Subcutaneous abdominal adipose tissue (tissue), 5 donors: ENCODE results near the gene ROCK2.

Source experiments
- H3K27ac ChIP-seq: one replicate; pipeline ENCODE4 v1.7.0; 2013; ENCODE audit warnings: low read depth, mild to moderate bottlenecking, inconsistent platforms, low read length, moderate library complexity
- H3K27me3 ChIP-seq, 5 donors: one replicate each; pipeline ENCODE4 v1.7.0; 2013; ENCODE audit warnings: low read length in 5 of 5, inconsistent platforms in 1 of 5; ENCODE audit not compliant: control insufficient read depth in 5 of 5, insufficient read depth in 4 of 5
- H3K36me3 ChIP-seq, 5 donors: one replicate each; pipeline ENCODE4 v1.7.0; 2013; ENCODE audit warnings: low read length in 5 of 5; ENCODE audit not compliant: control insufficient read depth in 5 of 5, insufficient read depth in 5 of 5
- H3K4me1 ChIP-seq, 5 donors: one replicate each; pipeline ENCODE4 v1.7.0; 2013; ENCODE audit warnings: low read length in 5 of 5, mild to moderate bottlenecking in 3 of 5, moderate library complexity in 1 of 5; ENCODE audit not compliant: control insufficient read depth in 5 of 5, insufficient read depth in 5 of 5
- H3K4me3 ChIP-seq, 5 donors: one replicate each; pipeline ENCODE4 v1.7.0; 2013; ENCODE audit warnings: low read length in 5 of 5, low read depth in 1 of 5
- H3K9ac ChIP-seq, 5 donors: one replicate each; pipeline ENCODE4 v1.7.0; 2013; ENCODE audit warnings: low read length in 5 of 5, mild to moderate bottlenecking in 4 of 5, moderate library complexity in 3 of 5
- H3K9me3 ChIP-seq, 5 donors: one replicate each; pipeline ENCODE4 v1.7.0; 2013; ENCODE audit warnings: low read length in 5 of 5; ENCODE audit not compliant: control insufficient read depth in 5 of 5
- donor health status: healthy.
- donor health status: healthy.
- donor health status: healthy.
- donor health status: healthy.
- donor health status: healthy.

ROCK2 gene

DNA sequence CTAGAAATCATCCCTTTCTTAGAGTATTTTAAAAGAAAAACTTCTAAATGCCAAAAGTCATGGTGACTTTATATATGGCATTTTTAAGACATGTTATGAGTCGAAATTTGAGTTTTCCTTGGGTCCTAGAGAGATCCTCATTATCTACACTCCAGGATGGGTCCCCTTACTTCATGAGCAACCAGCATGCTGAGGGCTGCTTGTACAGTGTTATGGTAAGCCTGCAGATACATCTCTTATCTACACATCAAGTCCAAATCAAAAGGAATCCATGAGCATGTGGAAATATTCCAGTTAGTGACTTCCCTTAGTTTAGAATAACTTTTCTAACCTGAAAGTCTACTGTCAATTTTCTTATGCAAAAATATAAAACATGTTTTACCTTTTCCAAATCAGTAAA, 130.5 kb downstream of the ROCK2 start:
- Histone ChIP-seq H3K36me3 (peaks cover 38 to 70% (median 59%) of the 10 kb centered on the region in 5 donors), H3K27me3 (no peaks in the 10 kb centered on the region), H3K9me3 (no peaks in the 10 kb centered on the region), H3K27ac (no peak overlapping the region), H3K9ac (no peak overlapping the region), H3K4me1 (peaks cover 0 to 4% (median 0%) of the 10 kb centered on the region in 5 donors), H3K4me3 (no peak overlapping the region)

DNA sequence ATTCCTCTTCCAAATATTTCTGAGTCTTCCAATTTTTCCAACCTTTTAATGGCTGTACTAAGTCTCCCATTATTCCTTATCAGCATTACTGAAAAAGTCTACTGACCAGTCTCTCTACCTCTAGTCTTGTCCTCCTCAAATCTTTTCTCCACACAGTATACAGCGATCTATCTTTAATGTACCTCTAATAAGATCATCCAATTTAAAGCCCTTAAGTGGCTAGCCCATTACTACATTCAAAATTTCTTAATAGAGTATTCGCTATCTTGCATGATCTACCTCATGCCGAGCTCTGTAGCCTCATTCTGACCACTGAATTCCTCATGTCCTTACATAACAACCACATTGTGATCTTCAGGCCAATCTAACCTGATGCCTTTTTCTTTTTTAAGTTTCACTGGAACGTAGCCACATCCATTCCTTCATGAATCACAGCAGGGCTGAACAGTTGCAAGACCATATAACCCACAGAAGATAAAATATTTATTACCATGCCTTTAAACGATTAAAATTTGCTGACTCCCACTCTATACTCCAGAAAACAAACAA, 131.3 kb downstream of the ROCK2 start:
- Histone ChIP-seq H3K9me3 (no peaks in the 10 kb centered on the region), H3K4me3 (no peak overlapping the region), H3K9ac (no peak overlapping the region), H3K36me3 (peaks cover 39 to 72% (median 63%) of the 10 kb centered on the region in 5 donors), H3K27ac (no peak overlapping the region), H3K27me3 (no peaks in the 10 kb centered on the region), H3K4me1 (peaks cover 0 to 4% (median 0%) of the 10 kb centered on the region in 5 donors)

DNA sequence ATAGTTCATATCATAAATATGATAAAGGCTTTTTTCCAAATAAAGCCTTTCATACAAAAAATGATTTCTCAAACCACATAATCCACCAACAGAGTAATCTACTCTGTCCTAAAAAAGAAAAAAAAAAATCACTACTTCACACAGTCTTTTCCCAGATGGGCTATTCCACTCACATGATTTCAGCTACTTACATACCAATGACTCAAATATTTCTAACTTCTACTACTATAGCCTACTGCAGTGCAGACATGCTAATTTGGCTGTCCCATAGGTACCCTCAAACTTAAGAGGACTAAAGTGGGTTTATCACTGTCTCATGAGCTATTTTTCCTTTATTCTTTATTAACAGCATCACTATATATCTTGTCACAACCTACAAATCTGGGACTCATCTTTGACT, 131.8 kb downstream of the ROCK2 start:
- Histone ChIP-seq H3K27me3 (no peaks in the 10 kb centered on the region), H3K27ac (no peak overlapping the region), H3K4me3 (no peak overlapping the region), H3K36me3 (peaks cover 41 to 70% (median 61%) of the 10 kb centered on the region in 5 donors), H3K9ac (no peak overlapping the region), H3K9me3 (no peaks in the 10 kb centered on the region), H3K4me1 (peaks cover 0 to 4% (median 0%) of the 10 kb centered on the region in 5 donors)

DNA sequence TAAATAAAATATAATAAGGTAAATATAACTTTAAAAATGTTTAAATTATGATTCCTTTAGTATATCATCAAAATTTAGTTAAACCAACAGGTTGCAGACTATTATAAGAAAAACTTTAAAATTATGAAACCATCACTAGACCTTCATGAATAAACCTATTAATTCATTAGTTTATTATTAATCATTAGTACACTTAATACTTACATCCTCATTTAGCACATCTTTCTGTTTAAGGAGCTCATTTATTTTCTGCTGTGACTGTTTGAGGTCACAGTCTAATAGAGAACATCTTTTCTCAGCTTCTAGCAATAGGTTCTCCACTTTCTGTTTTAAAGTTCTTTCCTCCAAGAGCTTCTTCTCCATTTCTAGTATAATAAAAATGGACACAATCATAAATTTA, 136.4 kb downstream of the ROCK2 start:
- H3K4me1 ChIP-seq: peaks cover 0 to 8% (median 5%) of the 10 kb centered on the region in 5 donors
- H3K9me3 ChIP-seq: no peaks in the 10 kb centered on the region
- no peak overlapping the region for H3K4me3 ChIP-seq
- H3K27me3 ChIP-seq: no peaks in the 10 kb centered on the region
- H3K9ac ChIP-seq: no peak overlapping the region
- H3K36me3 ChIP-seq: peaks cover 26 to 52% (median 41%) of the 10 kb centered on the region in 5 donors
- no peak overlapping the region for H3K27ac ChIP-seq

DNA sequence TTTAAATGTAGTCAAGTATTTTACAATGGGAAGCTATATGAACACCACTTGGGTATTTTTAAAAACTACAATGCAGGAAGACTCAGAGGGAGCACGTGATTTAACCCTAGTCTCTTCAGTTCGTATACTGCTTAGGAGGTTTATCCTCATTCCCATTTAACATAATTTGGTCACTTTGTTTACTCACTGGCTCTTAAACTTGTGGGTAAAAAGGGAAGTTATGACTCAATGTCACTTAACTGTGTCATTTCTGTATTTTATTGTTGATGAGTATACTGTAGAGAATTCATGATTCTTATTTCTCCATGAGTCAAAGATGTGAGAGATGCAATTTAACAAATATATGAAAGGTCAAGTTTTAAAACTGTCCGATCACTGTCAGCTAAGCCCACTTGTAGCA, 141.0 kb downstream of the ROCK2 start:
- Histone ChIP-seq H3K36me3 (peaks cover 40 to 66% (median 49%) of the 10 kb centered on the region in 5 donors), H3K4me1 (peaks cover 0 to 8% (median 5%) of the 10 kb centered on the region in 5 donors), H3K9me3 (no peaks in the 10 kb centered on the region), H3K27me3 (no peaks in the 10 kb centered on the region), H3K27ac (peak overlapping the region; percentile 68), H3K9ac (no peak overlapping the region), H3K4me3 (no peak overlapping the region)

DNA sequence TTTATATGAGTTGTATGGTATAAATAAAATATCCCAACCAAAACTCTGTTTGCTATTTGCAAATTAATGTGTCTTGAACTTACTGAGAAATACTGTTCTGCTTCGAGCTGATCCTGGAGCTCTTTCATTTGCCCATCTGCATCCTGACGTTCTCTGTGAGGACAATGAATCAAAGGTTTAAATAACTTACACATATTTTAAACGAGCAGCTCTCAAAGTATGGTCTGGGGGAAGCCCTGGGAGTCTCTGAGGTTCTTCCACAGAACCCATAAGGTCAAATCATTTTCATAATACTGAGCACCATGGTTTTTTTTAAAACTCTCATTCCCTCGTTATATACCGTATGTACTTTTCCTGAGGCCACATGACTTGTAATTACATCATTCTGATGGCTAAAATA, 142.5 kb downstream of the ROCK2 start:
- H3K4me1 ChIP-seq: peaks cover 0 to 8% (median 5%) of the 10 kb centered on the region in 5 donors
- H3K9me3 ChIP-seq: no peaks in the 10 kb centered on the region
- H3K27me3 ChIP-seq: no peaks in the 10 kb centered on the region
- H3K27ac ChIP-seq: no peak overlapping the region
- peaks cover 36 to 71% (median 52%) of the 10 kb centered on the region in 5 donors for H3K36me3 ChIP-seq
- H3K4me3 ChIP-seq: no peak overlapping the region
- no peak overlapping the region for H3K9ac ChIP-seq

DNA sequence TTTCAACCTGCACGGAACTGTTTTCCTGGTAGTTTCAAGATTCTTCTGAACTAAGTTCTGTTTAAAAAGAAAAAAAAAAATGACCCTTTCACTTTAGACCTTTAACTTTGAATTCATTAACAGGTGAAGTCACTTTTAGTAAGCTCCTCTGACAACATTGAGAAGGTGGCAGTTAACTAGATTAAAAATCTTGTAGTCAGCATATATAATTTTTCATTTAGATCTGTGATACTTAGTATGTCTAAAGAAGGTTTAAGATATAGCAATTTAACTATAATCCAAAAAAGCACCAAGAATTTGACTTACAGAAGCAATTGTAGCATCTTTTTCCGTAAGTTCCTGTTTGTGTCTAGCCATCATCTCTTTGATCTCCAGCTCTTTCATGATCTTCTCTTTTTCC, 143.8 kb downstream of the ROCK2 start:
- peaks cover 39 to 71% (median 57%) of the 10 kb centered on the region in 5 donors for H3K36me3 ChIP-seq

DNA sequence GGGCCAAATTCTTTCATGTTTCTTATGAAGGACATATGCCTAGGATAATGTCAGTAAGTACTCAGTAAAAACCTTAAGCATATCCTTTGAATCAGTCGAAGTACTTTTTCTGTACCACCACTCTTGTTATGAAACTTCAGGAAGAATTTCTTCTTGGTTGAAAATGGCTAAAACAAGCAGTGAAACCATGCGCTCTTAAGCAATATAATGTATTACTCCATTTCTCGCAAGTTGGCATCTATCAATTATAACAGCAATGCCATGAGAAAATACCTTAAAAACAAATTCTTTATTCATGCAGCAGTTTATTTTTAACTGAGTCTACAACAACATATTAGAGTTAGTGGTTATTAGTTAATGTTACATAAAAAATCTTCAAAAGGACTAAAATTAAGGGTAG, 148.2 kb downstream of the ROCK2 start:
- H3K4me1 ChIP-seq: peaks cover 0 to 12% (median 0%) of the 10 kb centered on the region in 5 donors
- H3K27me3 ChIP-seq: no peaks in the 10 kb centered on the region
- peak overlapping the region; percentile 64 for H3K27ac ChIP-seq
- H3K9ac ChIP-seq: peak overlapping the region in 4 of 5 donors; percentile 42 to 55 (median 50)
- H3K9me3 ChIP-seq: no peaks in the 10 kb centered on the region
- peaks cover 50 to 71% (median 67%) of the 10 kb centered on the region in 5 donors for H3K36me3 ChIP-seq
- H3K4me3 ChIP-seq: no peak overlapping the region

More for the DNA sequence above, 143.8 kb downstream of the ROCK2 start:
- no peak overlapping the region for H3K4me3 ChIP-seq
- no peak overlapping the region for H3K27ac ChIP-seq
- H3K27me3 ChIP-seq: no peaks in the 10 kb centered on the region
- H3K4me1 ChIP-seq: peaks cover 0 to 11% (median 5%) of the 10 kb centered on the region in 5 donors
- H3K9ac ChIP-seq: no peak overlapping the region
- H3K9me3 ChIP-seq: no peaks in the 10 kb centered on the region

DNA sequence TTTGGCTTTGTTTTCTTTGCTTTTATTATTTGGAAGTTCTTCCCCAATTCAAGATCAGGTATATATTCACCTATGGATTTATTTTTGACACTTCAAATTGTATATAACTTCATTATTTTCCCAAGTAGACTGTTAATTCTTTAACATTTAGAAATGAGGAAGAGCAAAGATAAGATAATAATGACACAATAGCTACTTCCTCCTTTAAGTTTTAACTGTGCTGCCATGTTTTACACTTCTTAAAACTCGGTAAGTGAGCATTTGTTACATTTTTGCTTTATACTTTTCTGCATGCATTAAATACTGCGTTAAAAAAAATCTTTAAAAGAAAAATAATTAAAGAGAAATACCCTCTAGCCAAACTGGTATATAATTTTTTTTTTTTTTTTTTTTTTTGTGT, 156.7 kb downstream of the ROCK2 start:
- Histone ChIP-seq H3K27me3 (no peaks in the 10 kb centered on the region), H3K9ac (no peak overlapping the region), H3K4me3 (no peak overlapping the region), H3K9me3 (no peaks in the 10 kb centered on the region), H3K36me3 (peaks cover 29 to 59% (median 54%) of the 10 kb centered on the region in 5 donors), H3K4me1 (peaks cover 0 to 4% (median 0%) of the 10 kb centered on the region in 5 donors), H3K27ac (no peak overlapping the region)

DNA sequence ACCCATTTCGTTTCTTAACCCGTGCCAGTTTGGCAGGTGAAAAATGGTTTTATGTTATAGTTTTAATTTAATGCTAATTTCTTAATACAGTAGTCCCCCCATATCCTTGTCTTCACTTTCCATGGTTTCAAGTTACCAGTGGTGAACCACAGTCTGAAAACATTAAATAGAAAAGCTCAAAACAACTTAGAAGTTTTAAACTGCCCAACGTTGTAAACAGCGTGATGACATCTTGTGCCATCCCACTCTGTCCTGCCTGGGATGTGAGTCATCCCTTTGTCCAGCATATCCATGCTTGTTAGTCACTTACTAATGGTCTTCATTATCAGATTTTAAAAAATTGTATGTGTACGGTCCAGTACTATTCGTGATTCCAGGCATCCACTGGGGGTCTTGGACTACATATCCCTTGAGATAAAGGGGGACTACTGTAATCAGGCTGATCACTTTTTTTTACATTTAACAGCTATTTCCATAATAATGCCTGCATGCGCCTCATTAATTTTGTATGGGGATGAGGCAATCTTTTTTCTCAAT, 157.3 kb downstream of the ROCK2 start:
- Histone ChIP-seq H3K4me3 (no peak overlapping the region), H3K9ac (no peak overlapping the region), H3K27me3 (no peaks in the 10 kb centered on the region), H3K36me3 (peaks cover 28 to 59% (median 55%) of the 10 kb centered on the region in 5 donors), H3K4me1 (no peaks in the 10 kb centered on the region), H3K9me3 (no peaks in the 10 kb centered on the region), H3K27ac (no peak overlapping the region)
